ENCODE measurements around the gene ALG6.

ALG6 gene

GRCh38 chr1:63480057-63480456, 112.6 kb downstream of the ALG6 start:
- DNase-seq (ENCODE audit: low read depth): no peak
- H3K4me3 ChIP-seq (ENCODE audit: low read depth, low read length): no peak overlapping the region
- no peak for TF ChIP-seq CTCF (IDR thresholded peaks at IDR 0.05; ENCODE audit: low read depth, low read length, missing control alignments)

- DNase-seq (ENCODE audit: low read depth): no peak
- TF ChIP-seq CTCF (IDR thresholded peaks at IDR 0.05; ENCODE audit: low read depth, low read length, missing control alignments): no peak
- H3K4me3 ChIP-seq (ENCODE audit: low read depth, low read length): no peak overlapping the region
These were observed 119.2 kb downstream of the ALG6 start for GRCh38 chr1:63486629-63487028.

GRCh38 chr1:63487336-63488065, 120.1 kb downstream of the ALG6 start:
- no peak overlapping the region for H3K4me3 ChIP-seq (ENCODE audit: low read depth, low read length)
- no peak for TF ChIP-seq CTCF (IDR thresholded peaks at IDR 0.05; ENCODE audit: low read depth, low read length, missing control alignments)
- DNase-seq (ENCODE audit: low read depth): no peak
